Natural killer cell (primary cell): ENCODE measurements around the gene KHK. TPM values are rescaled to one million over a fixed set of nuclear protein-coding genes. Genes with fewer than 3 reads are reported as not detected.

Experiments
- ATAC-seq, 3 donors: fragments of 150-1000 bp in 2 of 3; fragments of 200-7000 bp in 1 of 3; cut with Tn5 transposase; 1 replicate in 1 of 3; 2 replicates in 2 of 3; pipeline ENCODE4 v1.10.0; 2021; ENCODE audit warnings: mild to moderate bottlenecking in 2 of 3, moderate library complexity in 2 of 3
- DNase-seq, 2 donors: peaks; one replicate each; pipeline versions ENCODE4 v3.0.0 to v3.0.0-alpha.2; 2013 to 2021; ENCODE audit warnings: mixed read lengths in 1 of 2
- H3K27ac ChIP-seq: one replicate; pipeline ENCODE4 v1.5.1; 2013; ENCODE audit warnings: mild to moderate bottlenecking, low read length
- H3K27me3 ChIP-seq: one replicate; pipeline ENCODE4 v1.6.1; 2013; ENCODE audit warnings: low read length; ENCODE audit not compliant: control insufficient read depth, insufficient read depth
- H3K36me3 ChIP-seq: one replicate; pipeline ENCODE4 v1.6.1; 2013; ENCODE audit warnings: low read length; ENCODE audit not compliant: control insufficient read depth, insufficient read depth
- H3K4me1 ChIP-seq: one replicate; pipeline ENCODE4 v1.6.1; 2013; ENCODE audit warnings: low read length; ENCODE audit not compliant: control insufficient read depth, insufficient read depth
- H3K4me3 ChIP-seq: one replicate; pipeline ENCODE4 v1.5.1; 2013; ENCODE audit warnings: low read length
- H3K9me3 ChIP-seq: one replicate; pipeline ENCODE4 v1.6.1; 2013; ENCODE audit warnings: low read length; ENCODE audit not compliant: control insufficient read depth, insufficient read depth
- H3K27ac Mint-ChIP-seq, 2 donors: one replicate each; pipeline ENCODE4 v1.8.0; 2022; ENCODE audit warnings: mild to moderate bottlenecking in 2 of 2, mixed read lengths in 2 of 2, moderate library complexity in 1 of 2
- H3K27me3 Mint-ChIP-seq, 2 donors: one replicate each; pipeline ENCODE4 v1.8.0; 2022; ENCODE audit warnings: low read depth in 2 of 2, mixed read lengths in 2 of 2
- H3K36me3 Mint-ChIP-seq: one replicate; pipeline ENCODE4 v1.8.0; 2022; ENCODE audit warnings: mixed read lengths
- H3K4me1 Mint-ChIP-seq, 2 donors: one replicate each; pipeline ENCODE4 v1.8.0; 2022; ENCODE audit warnings: mixed read lengths in 2 of 2
- H3K4me3 Mint-ChIP-seq: one replicate; pipeline ENCODE4 v1.8.0; 2022; ENCODE audit warnings: mild to moderate bottlenecking, moderate library complexity, mixed read lengths
- H3K9me3 Mint-ChIP-seq, 2 donors: one replicate each; pipeline ENCODE4 v1.8.0; 2022; ENCODE audit warnings: mixed read lengths in 2 of 2
- CTCF ChIP-seq: fragments of 200-600 bp; IDR thresholded peaks from one replicate; pipeline ENCODE4 v1.8.0; 2022; ENCODE audit warnings: antibody characterized with exemption
- WGBS: methylation state at CpG from one replicate; pipeline ENCODE4 v1.1.7; 2013; ENCODE audit warnings: missing lambda C conversion rate; ENCODE audit not compliant: insufficient coverage; 5-methylcytosine and 5-hydroxymethylcytosine counted together
- intact Hi-C: fragments of 100-400 bp; cut with micrococcal nuclease; formaldehyde crosslinking; loops from one replicate; pipeline ENCODE4 v1.14.2; 2022
- total RNA-seq, 4 donors: library from RNA; stranded (reverse); fragments of 120-200 nt in 1 of 4; gene quantifications; one replicate each; pipeline versions ENCODE4 v1.2.3 to v1.2.4, GENCODE V29; 2013 to 2022

KHK gene
- total RNA-seq, 3 donors from 2014 or later (not counting 1 experiment from before 2014, with no cell fraction given), result 3.7 to 4.0 (median 3.8) TPM

- Histone ChIP-seq H3K9me3 (no peaks in the 10 kb centered on the region), H3K4me1 (peaks cover 16% of the 10 kb centered on the region), H3K36me3 (peaks cover 9% of the 10 kb centered on the region), H3K27me3 (no peaks in the 10 kb centered on the region), H3K27ac (peak overlapping the region; percentile 82), H3K4me3 (peak overlapping the region; percentile 66)
- TF ChIP-seq CTCF, result no peak
- Mint-ChIP-seq H3K4me3 (peak overlapping the region; percentile 99), H3K4me1 (peaks cover 29 to 37% of the 10 kb centered on the region in 2 donors), H3K27ac (peak overlapping the region; percentile 99 to 100), H3K36me3 (peaks cover 11% of the 10 kb centered on the region), H3K27me3 (peaks cover 6 to 12% of the 10 kb centered on the region in 2 donors), H3K9me3 (peaks cover 0 to 2% of the 10 kb centered on the region in 2 donors)
- under 1% methylated on average over 45 of the region's 48 CpGs for WGBS
- DNase-seq (peak; percentile 94 to 98), ATAC-seq (peak; percentile 59 to 80 (median 60))
- intact Hi-C loops, result loop anchor here (2.0 to 5.0 kb wide), 2 partner anchors 18 to 82 kb away; partner anchors contain the start of genes PREB and TMEM214
Observed at GRCh38 chr2:27050281-27050995, 36.1 kb upstream of the KHK start.

- H3K27ac Mint-ChIP-seq, result peak within 1 kb of the TSS; percentile 99 to 100
- Histone ChIP-seq H3K4me1 (peaks cover 16% of the 10 kb centered on the region), H3K4me3 (peak within 1 kb of the TSS; percentile 66), H3K36me3 (peaks cover 17% of the 10 kb centered on the region), H3K27ac (peak within 1 kb of the TSS; percentile 82), H3K27me3 (no peaks in the 10 kb centered on the region), H3K9me3 (no peaks in the 10 kb centered on the region)
- H3K27me3 Mint-ChIP-seq, result peaks cover 6 to 12% of the 10 kb centered on the region in 2 donors
- ATAC-seq (peak; percentile 79 to 91 (median 83)), DNase-seq (peak; percentile 95 to 98)
- intact Hi-C loops, result loop anchor here (1.0 to 5.0 kb wide), 4 partner anchors 18 to 81 kb away; partner anchors contain the start of genes KHK, OST4, PREB and TMEM214
- no peak for TF ChIP-seq CTCF
- WGBS, result under 1% methylated on average over 66 of the region's 67 CpGs
- H3K9me3 Mint-ChIP-seq, result peaks cover 0 to 2% of the 10 kb centered on the region in 2 donors
- peaks cover 11% of the 10 kb centered on the region for H3K36me3 Mint-ChIP-seq
- H3K4me1 Mint-ChIP-seq, result peaks cover 29 to 39% of the 10 kb centered on the region in 2 donors
- peak within 1 kb of the TSS; percentile 99 for H3K4me3 Mint-ChIP-seq
Observed at GRCh38 chr2:27050996-27051901, 35.3 kb upstream of the KHK start, which contains the start of gene AGBL5. TSS of gene AGBL5 (plus strand) at chr2:27051668. CDS start at chr2:27052959, 1,291 bp downstream.

- peak in 1 of 2 donors; percentile 23 for DNase-seq
- Histone ChIP-seq H3K9me3 (no peaks in the 10 kb centered on the region), H3K27me3 (no peaks in the 10 kb centered on the region), H3K27ac (peak overlapping the region; percentile 82), H3K4me3 (peak overlapping the region; percentile 66), H3K36me3 (peaks cover 21% of the 10 kb centered on the region), H3K4me1 (peaks cover 16% of the 10 kb centered on the region)
- WGBS, result 8% methylated on average over 23 of the region's 24 CpGs
- TF ChIP-seq CTCF, result no peak
- Mint-ChIP-seq H3K27ac (peak overlapping the region; percentile 81 to 99), H3K36me3 (peaks cover 11% of the 10 kb centered on the region), H3K9me3 (peaks cover 0 to 2% of the 10 kb centered on the region in 2 donors), H3K4me1 (peaks cover 29 to 39% of the 10 kb centered on the region in 2 donors), H3K27me3 (peaks cover 6 to 12% of the 10 kb centered on the region in 2 donors), H3K4me3 (peak overlapping the region; percentile 86)
- intact Hi-C loops, result loop anchor here (1.0 to 5.0 kb wide), 4 partner anchors 19 to 80 kb away; partner anchors contain the start of genes KHK, OST4, PREB and TMEM214
- no peak for ATAC-seq
Observed at GRCh38 chr2:27051902-27052645, 34.5 kb upstream of the KHK start.
